ENCODE results near the gene CCDC188.

Gene CCDC188

DNA sequence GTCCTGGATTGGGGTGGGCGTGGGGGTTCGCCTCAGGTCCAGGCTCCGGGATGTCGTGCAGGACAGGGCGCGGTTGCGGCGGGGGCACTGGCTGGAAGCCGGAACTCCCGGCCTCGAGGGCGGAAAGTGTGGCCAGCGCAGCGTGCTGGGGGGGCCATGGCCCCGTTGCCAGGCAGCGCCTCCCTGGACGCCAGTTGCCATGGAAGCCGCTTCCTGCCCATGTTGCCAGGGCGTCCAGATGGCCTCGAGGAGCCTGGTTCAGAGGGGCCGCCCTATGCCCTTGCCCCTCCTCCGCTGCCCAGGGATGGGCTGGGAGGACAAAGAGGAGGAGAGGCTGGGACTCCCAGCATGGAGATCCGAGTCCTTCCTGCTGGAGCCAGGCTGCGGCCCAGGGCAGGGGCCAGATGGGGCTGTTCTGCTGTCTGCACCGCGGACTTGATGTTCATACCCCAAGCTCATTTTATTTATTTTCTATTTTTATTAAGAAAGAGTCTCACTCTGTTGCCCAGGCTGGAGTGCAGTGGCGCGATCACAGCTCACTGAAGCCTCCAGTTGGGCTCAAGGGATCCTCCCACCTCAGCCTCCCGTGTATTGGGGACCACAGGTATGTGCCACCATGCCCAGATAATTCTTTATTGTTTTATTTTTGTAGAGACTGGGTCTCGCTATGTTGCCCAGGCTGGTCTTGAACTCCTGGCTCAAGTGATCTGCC is 4.6 kb upstream of the CCDC188 start:
- Histone ChIP-seq H3K4me3 (ENCODE audit: low read depth, low read length) (no peak overlapping the region), H3K27ac (ENCODE audit: low read depth, low read length) (no peak overlapping the region), H3K36me3 (ENCODE audit: control insufficient read depth, insufficient read depth, low read length) (no peaks in the 10 kb centered on the region), H3K27me3 (ENCODE audit: control insufficient read depth, insufficient read depth, low read length) (no peaks in the 10 kb centered on the region), H3K9me3 (ENCODE audit: control insufficient read depth, insufficient read depth, low read length) (no peaks in the 10 kb centered on the region), H3K4me1 (ENCODE audit: control insufficient read depth, insufficient read depth, low read length) (no peaks in the 10 kb centered on the region), H3K9ac (ENCODE audit: low read depth, low read length) (no peak overlapping the region)

DNA sequence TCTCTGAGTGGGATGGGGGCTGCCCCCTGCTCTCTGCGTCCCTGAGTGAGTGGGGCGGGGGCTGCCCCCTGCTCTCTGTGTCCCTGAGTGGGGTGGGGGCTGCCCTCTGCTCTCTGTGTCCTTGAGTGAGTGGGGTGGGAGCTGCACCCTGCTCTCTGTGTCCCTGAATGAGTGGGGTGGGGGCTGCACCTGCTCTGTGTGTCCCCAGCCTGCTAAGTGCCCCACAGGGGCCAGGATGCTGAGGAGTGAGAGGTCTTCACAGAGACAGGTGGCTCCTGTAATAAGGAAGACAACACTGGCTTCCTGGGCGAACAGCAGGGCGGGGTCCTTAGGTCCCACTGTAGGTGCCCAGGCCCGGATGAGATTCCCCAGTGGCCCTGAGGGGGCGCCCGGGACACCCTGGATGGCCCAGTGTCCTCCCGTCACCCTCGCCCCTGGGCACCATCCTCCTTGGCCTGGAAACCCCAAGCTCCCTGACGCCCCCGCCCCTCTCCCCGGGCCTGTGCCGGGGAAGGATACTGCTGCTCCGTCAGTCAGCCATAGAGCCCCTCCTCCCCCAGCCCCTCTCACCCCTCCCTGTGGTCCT is 3.8 kb upstream of the CCDC188 start:
- H3K9me3 ChIP-seq (ENCODE audit: control insufficient read depth, insufficient read depth, low read length): no peaks in the 10 kb centered on the region
- no peak overlapping the region for H3K4me3 ChIP-seq (ENCODE audit: low read depth, low read length)
- no peak overlapping the region for H3K9ac ChIP-seq (ENCODE audit: low read depth, low read length)
- no peaks in the 10 kb centered on the region for H3K4me1 ChIP-seq (ENCODE audit: control insufficient read depth, insufficient read depth, low read length)
- no peak overlapping the region for H3K27ac ChIP-seq (ENCODE audit: low read depth, low read length)
- H3K36me3 ChIP-seq (ENCODE audit: control insufficient read depth, insufficient read depth, low read length): no peaks in the 10 kb centered on the region
- H3K27me3 ChIP-seq (ENCODE audit: control insufficient read depth, insufficient read depth, low read length): no peaks in the 10 kb centered on the region

DNA sequence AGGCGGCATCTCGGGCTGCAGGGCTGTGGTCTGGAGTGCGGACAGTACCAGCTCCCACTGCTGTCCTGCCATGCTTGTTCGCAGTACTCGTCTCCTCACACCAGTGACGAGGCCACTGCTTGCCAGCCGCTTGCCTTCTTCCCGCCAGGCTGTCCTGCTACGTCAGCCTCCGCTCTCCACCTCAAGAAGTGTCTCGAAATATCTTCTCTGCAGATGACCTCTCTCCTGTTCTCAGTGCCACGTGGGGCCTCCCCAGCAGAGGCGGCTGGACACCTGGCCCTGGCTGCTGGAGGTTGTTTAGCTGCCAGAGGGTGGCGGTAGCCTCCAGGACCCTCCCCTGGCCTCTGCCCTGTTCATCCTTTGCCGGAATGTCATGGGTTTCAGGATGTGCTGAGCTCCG is 3.1 kb upstream of the CCDC188 start:
- H3K4me3 ChIP-seq (ENCODE audit: low read depth, low read length): no peak overlapping the region
- no peak overlapping the region for H3K9ac ChIP-seq (ENCODE audit: low read depth, low read length)
- H3K27ac ChIP-seq (ENCODE audit: low read depth, low read length): no peak overlapping the region
- H3K36me3 ChIP-seq (ENCODE audit: control insufficient read depth, insufficient read depth, low read length): no peaks in the 10 kb centered on the region
- no peaks in the 10 kb centered on the region for H3K4me1 ChIP-seq (ENCODE audit: control insufficient read depth, insufficient read depth, low read length)
- no peaks in the 10 kb centered on the region for H3K9me3 ChIP-seq (ENCODE audit: control insufficient read depth, insufficient read depth, low read length)
- H3K27me3 ChIP-seq (ENCODE audit: control insufficient read depth, insufficient read depth, low read length): no peaks in the 10 kb centered on the region

DNA sequence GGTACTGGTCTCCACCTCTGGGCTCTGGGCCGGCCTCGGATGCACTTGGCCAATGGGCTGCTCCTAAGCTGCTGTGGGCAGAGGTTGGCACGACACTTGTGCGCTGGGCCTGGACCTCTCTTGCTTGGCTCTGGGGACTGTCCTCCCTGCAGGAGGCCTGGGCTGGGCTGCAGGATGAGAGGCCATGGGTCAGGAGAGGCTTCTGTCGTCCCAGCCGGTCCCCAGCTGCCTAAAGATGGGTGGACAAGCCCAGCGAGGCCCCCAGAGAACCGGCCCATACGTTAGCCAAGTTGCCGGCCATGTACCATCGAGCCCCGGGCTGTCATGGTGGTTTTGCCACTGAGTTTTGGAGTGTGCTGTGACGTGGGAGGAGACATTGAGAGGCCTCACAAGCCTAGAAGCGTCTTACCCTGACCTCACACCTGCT is 1.6 kb upstream of the CCDC188 start:
- no peak overlapping the region for H3K9ac ChIP-seq (ENCODE audit: low read depth, low read length)

DNA sequence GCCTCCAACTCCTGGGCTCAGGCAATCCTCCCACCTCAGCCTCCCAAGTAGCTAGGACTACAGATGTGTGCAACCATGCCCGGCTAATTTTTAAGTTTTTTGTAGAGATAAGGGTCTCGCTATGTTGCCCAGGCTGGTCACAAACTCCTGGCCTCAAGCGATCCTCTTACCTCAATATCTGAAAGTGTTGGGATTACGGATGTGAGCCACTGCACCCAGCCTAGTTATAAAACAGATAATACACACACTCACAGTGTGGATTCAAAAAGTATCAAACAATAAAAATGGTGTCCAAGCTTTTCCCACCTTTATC is 377 bp upstream of the CCDC188 start:
- Histone ChIP-seq H3K4me1 (ENCODE audit: control insufficient read depth, insufficient read depth, low read length) (no peaks in the 10 kb centered on the region), H3K27ac (ENCODE audit: low read depth, low read length) (no peak overlapping the region), H3K9me3 (ENCODE audit: control insufficient read depth, insufficient read depth, low read length) (no peaks in the 10 kb centered on the region), H3K36me3 (ENCODE audit: control insufficient read depth, insufficient read depth, low read length) (no peaks in the 10 kb centered on the region), H3K9ac (ENCODE audit: low read depth, low read length) (no peak overlapping the region), H3K4me3 (ENCODE audit: low read depth, low read length) (no peak overlapping the region), H3K27me3 (ENCODE audit: control insufficient read depth, insufficient read depth, low read length) (no peaks in the 10 kb centered on the region)

More for the DNA sequence above, 1.6 kb upstream of the CCDC188 start:
- Histone ChIP-seq H3K9me3 (ENCODE audit: control insufficient read depth, insufficient read depth, low read length) (no peaks in the 10 kb centered on the region), H3K36me3 (ENCODE audit: control insufficient read depth, insufficient read depth, low read length) (no peaks in the 10 kb centered on the region), H3K27ac (ENCODE audit: low read depth, low read length) (no peak overlapping the region), H3K4me3 (ENCODE audit: low read depth, low read length) (no peak overlapping the region), H3K27me3 (ENCODE audit: control insufficient read depth, insufficient read depth, low read length) (no peaks in the 10 kb centered on the region), H3K4me1 (ENCODE audit: control insufficient read depth, insufficient read depth, low read length) (no peaks in the 10 kb centered on the region)

DNA sequence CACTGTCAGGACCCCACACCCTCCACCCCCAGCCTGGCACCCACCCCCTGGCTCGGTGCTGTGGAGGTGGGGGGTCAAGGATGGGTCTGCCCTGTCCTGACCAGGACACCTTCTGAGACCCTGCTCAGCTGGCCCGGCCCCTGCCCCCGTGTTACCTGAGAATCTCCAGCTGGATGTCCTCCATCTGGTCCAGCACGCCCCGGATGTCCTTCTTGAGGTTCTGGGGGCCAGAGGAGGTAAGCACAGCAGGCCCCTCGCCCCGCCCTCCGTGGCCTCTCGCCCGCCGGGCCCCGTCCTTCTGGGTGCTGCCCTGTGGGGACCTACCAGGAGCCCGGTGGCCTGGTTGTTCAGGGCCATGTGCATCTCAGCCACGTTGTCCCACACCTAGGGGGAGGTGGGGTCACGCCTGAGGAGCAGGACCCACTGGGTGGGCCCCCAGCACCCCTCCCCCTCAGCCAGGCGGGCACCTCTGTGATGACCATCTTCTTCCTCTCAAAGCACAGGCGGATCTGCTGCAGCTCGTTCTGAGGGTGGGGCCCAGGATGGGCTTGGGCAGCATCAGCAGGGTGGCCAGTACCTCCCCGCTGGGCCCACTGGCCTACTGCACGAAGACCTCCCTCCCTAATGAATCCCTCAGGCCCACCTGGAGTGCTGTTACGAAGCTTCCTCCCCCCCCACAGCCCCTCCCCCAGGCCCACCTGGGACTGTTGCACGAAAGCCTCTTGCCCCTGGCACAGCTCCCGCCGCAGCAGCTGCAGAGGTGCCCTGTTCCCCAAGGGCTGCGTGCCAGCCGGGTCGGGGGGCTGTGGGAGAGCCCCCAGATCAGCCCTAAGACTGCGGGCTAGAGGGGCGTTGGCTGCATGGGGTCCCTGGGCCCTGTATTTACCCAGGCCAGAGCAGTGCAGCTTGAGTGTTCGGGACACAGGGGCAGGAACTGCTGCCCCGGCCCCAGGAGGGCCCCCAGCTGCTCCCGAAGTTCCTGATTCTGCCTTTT is 1.3 kb downstream of the CCDC188 start:
- H3K27ac ChIP-seq (ENCODE audit: low read depth, low read length): no peak overlapping the region
- H3K36me3 ChIP-seq (ENCODE audit: control insufficient read depth, insufficient read depth, low read length): no peaks in the 10 kb centered on the region
- H3K4me3 ChIP-seq (ENCODE audit: low read depth, low read length): no peak overlapping the region
- no peak overlapping the region for H3K9ac ChIP-seq (ENCODE audit: low read depth, low read length)
- no peaks in the 10 kb centered on the region for H3K9me3 ChIP-seq (ENCODE audit: control insufficient read depth, insufficient read depth, low read length)
- no peaks in the 10 kb centered on the region for H3K27me3 ChIP-seq (ENCODE audit: control insufficient read depth, insufficient read depth, low read length)
- H3K4me1 ChIP-seq (ENCODE audit: control insufficient read depth, insufficient read depth, low read length): no peaks in the 10 kb centered on the region

DNA sequence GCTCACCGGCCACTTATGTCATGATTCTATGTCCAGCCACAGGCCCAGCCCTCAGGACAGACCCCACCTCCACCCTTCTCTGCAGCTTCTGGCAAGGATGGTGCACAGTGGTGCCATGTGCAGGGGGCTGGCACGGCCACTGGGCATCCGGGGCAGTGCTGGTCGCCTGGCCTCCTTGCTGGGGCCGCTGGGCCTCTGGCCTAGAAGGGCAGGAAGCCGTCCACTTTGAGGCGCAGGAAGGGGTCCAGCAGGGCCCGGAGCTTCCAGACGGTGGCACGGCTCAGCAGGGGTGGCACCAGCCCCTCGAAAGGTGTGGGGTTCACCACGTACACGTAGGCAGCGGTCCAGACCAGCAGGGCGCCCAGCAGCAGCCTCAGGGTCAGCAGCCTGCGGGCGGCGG is 2.4 kb downstream of the CCDC188 start:
- no peaks in the 10 kb centered on the region for H3K9me3 ChIP-seq (ENCODE audit: control insufficient read depth, insufficient read depth, low read length)
- H3K9ac ChIP-seq (ENCODE audit: low read depth, low read length): no peak overlapping the region
- H3K27ac ChIP-seq (ENCODE audit: low read depth, low read length): no peak overlapping the region
- no peaks in the 10 kb centered on the region for H3K27me3 ChIP-seq (ENCODE audit: control insufficient read depth, insufficient read depth, low read length)
- H3K4me1 ChIP-seq (ENCODE audit: control insufficient read depth, insufficient read depth, low read length): no peaks in the 10 kb centered on the region
- no peak overlapping the region for H3K4me3 ChIP-seq (ENCODE audit: low read depth, low read length)
- no peaks in the 10 kb centered on the region for H3K36me3 ChIP-seq (ENCODE audit: control insufficient read depth, insufficient read depth, low read length)

DNA sequence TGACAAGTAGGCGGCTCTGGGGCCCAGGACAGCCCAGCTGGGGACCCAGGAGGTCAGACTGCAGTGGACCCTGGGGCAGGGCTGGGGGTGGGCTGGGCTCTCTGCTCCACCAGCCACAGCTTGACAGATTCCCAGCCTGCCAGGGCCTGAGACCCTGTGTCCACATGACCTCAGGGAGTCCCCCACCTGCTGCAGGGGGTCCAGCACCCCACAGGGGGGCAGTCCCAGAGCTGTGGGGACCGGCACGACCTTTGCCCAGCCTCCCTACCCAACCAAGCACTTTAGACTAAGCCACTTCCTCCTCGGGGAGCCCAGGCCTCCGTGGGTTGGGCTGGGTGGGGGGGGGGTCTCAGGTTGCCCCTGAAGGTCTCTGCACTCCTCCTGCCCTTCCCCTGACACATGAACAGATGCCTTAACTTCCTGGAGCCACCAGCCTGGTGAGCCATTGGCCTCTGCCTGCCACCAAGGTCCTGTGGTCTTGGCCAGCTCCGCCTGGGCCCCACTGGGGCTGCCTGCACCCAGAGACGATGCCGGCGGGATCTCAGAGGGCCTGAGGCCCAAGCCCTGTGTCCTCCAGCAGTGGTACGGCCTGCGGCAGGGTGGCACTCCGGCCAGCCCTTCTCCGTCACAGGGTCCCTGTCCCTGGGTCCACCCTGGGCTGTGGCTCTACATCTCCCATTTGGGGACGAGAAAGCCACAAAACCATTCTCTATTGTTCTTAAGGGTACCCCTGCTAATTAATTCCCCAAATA is 3.4 kb downstream of the CCDC188 start:
- H3K9me3 ChIP-seq (ENCODE audit: control insufficient read depth, insufficient read depth, low read length): no peaks in the 10 kb centered on the region
- H3K4me3 ChIP-seq (ENCODE audit: low read depth, low read length): no peak overlapping the region
- no peak overlapping the region for H3K27ac ChIP-seq (ENCODE audit: low read depth, low read length)
- no peak overlapping the region for H3K9ac ChIP-seq (ENCODE audit: low read depth, low read length)
- no peaks in the 10 kb centered on the region for H3K36me3 ChIP-seq (ENCODE audit: control insufficient read depth, insufficient read depth, low read length)
- no peaks in the 10 kb centered on the region for H3K4me1 ChIP-seq (ENCODE audit: control insufficient read depth, insufficient read depth, low read length)
- H3K27me3 ChIP-seq (ENCODE audit: control insufficient read depth, insufficient read depth, low read length): no peaks in the 10 kb centered on the region

DNA sequence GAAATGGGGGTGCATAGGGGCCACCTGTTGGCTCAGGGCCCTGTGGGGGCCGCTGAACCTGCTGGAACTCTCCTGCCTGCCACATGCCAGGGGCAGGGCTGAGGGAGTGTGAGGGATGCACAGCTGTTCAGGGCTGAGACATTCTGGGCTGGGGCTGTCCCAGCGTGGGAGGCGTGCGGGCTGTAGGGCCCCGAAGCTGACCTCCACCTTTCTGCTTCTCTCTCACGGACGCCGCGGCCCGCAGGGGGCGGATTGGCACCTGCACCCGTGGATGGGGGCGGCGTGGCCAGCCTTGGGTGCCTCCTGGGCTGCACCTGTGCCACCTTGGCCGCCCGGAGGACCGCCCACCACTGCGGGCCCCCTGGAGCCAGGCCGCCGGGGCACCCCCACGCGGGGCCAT is 4.1 kb downstream of the CCDC188 start:
- H3K27ac ChIP-seq (ENCODE audit: low read depth, low read length): no peak overlapping the region
- no peaks in the 10 kb centered on the region for H3K27me3 ChIP-seq (ENCODE audit: control insufficient read depth, insufficient read depth, low read length)
- 0 out of 2 replicates have a peak, but pooled peaks cover 2% of the 10 kb centered on the region for H3K36me3 ChIP-seq (ENCODE audit: control insufficient read depth, insufficient read depth, low read length)
- H3K9ac ChIP-seq (ENCODE audit: low read depth, low read length): no peak overlapping the region
- no peak overlapping the region for H3K4me3 ChIP-seq (ENCODE audit: low read depth, low read length)
- H3K9me3 ChIP-seq (ENCODE audit: control insufficient read depth, insufficient read depth, low read length): no peaks in the 10 kb centered on the region
- no peaks in the 10 kb centered on the region for H3K4me1 ChIP-seq (ENCODE audit: control insufficient read depth, insufficient read depth, low read length)

DNA sequence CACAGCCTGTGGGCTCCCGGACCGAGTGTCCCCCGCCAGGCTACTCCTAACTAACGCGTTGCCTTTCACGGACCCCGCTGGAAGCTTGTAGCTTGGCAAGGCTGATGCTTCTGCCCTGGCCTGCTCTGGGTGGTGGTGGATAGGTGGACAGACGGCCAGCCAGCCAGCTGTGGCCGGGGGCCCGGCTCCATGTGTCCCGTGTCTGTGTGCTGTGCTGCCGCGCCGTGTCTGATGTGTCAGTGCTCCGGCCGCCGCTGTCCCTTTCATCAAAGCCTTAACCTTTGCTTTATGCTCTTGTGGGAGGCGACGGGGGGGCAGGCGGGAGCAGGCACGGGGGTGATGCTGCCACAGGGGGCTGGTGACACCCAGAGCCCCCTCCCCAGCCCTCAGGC is 5.0 kb downstream of the CCDC188 start:
- Histone ChIP-seq H3K27ac (ENCODE audit: low read depth, low read length) (no peak overlapping the region), H3K4me3 (ENCODE audit: low read depth, low read length) (no peak overlapping the region), H3K9ac (ENCODE audit: low read depth, low read length) (no peak overlapping the region), H3K9me3 (ENCODE audit: control insufficient read depth, insufficient read depth, low read length) (no peaks in the 10 kb centered on the region), H3K4me1 (ENCODE audit: control insufficient read depth, insufficient read depth, low read length) (no peaks in the 10 kb centered on the region), H3K36me3 (ENCODE audit: control insufficient read depth, insufficient read depth, low read length) (peaks cover 2% of the 10 kb centered on the region; the same call in 1 of the 2 replicates), H3K27me3 (ENCODE audit: control insufficient read depth, insufficient read depth, low read length) (no peaks in the 10 kb centered on the region)
